GM12872 (cell line): ENCODE results near the gene HOXA11.

Source experiments
- TF ChIP-seq, protein P1 (sequence below): IDR thresholded peaks from 3 replicates; pipeline ENCODE4 v1.5.1; 2011; ENCODE audit warnings: low read depth, mild to moderate bottlenecking, low read length, moderate library complexity; ENCODE audit not compliant: insufficient read depth

Gene HOXA11

GRCh38 chr7:27143950-27144780, 40.9 kb downstream of the HOXA11 start:
- TF ChIP-seq, protein P1, sequence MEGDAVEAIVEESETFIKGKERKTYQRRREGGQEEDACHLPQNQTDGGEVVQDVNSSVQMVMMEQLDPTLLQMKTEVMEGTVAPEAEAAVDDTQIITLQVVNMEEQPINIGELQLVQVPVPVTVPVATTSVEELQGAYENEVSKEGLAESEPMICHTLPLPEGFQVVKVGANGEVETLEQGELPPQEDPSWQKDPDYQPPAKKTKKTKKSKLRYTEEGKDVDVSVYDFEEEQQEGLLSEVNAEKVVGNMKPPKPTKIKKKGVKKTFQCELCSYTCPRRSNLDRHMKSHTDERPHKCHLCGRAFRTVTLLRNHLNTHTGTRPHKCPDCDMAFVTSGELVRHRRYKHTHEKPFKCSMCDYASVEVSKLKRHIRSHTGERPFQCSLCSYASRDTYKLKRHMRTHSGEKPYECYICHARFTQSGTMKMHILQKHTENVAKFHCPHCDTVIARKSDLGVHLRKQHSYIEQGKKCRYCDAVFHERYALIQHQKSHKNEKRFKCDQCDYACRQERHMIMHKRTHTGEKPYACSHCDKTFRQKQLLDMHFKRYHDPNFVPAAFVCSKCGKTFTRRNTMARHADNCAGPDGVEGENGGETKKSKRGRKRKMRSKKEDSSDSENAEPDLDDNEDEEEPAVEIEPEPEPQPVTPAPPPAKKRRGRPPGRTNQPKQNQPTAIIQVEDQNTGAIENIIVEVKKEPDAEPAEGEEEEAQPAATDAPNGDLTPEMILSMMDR: no peak

GRCh38 chr7:27143023-27143949, 41.7 kb downstream of the HOXA11 start, which contains the start of gene HOXA5:
HOXA5 (minus strand) TSS chr7:27143681; CDS start chr7:27143607, 74 bp downstream.
- TF ChIP-seq, protein P1: 0 out of 3 replicates have a peak, but pooled peaks have one; percentile 2

DNA sequence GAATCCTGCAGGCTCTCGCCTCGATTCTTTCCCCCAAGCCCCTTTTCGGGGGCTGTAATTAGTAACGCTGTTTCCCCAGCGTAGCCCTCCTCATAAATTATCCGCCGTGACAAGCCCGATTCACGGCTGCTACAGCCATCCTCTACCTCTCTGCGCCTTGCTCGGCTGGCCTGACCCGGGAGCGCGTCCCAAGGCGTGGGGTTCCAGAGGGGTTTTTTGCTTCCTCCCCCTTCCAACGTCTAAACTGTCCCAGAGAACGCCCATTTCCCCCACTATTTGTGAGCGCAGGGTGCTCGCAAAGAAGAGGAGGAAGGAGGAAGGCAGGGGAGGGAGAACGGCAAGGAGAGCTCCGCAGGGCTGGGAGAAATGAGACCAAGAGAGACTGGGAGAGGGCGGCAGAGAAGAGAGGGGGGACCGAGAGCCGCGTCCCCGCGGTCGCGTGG, 42.4 kb downstream of the HOXA11 start:
- TF ChIP-seq, protein P1: no peak

DNA sequence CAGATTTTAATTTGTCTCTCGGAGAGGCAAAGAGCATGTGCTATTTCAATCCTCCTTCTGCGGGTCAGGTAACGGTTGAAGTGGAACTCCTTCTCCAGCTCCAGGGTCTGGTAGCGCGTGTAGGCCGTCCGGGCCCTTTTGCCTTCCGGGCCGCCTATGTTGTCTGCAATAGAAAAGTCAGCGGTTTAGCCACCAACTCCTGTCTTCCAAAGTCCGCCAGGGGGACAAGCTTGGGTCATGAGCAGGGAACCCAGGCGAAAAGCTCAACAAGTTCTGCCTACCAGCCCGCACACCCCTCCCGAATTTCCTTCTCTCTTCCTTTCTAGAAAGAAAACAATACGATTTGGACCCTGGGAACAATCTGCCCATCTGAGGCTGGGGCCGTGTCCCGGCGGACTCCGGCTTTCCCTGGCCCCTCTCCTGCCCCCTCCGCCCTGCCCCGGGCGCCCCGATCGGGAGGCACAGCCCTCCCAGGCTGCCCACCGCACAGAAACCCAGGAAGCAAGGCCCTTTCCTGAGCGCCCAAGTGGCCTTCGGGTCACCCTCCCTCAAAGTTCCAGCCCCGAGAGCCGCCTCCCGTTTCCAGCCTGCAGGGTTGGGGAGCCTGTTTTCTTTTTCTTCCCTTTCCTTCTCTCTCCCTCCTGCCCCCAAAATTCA, 43.0 kb downstream of the HOXA11 start:
- TF ChIP-seq, protein P1: no peak

DNA sequence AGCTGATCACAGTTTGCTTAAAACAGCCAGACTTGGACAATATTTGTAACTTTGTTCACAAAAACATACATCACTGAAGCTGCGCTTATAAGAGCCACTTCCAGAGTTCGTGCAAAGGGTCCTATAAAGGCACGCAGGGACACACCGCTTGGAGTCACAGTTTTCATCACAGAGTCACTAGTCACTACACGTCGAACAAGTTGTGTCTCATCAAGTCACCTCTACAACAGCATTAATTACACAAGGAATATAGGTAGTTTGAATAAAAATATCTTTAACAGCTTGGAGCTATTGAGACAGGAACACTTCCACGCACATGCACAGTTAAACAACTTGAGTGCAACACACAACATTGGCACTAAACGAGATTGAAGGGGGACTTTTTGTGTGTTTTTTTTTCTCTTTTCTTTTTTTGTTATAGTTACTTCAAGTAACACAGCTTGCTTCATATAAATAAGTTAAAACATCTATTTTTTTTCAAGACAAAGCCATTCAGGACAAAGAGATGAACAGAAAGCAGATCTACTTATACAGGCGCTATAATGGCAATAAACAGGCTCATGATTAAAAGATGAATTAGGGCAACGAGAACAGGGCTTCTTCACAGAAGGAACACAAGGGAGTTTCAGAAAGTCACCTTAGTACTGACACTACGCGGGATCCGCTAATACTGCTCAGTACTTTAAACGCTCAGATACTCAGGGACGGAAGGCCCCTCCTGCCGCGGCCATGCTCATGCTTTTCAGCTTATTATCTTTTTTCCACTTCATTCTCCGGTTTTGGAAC, 43.7 kb downstream of the HOXA11 start:
- TF ChIP-seq, protein P1: no peak

DNA sequence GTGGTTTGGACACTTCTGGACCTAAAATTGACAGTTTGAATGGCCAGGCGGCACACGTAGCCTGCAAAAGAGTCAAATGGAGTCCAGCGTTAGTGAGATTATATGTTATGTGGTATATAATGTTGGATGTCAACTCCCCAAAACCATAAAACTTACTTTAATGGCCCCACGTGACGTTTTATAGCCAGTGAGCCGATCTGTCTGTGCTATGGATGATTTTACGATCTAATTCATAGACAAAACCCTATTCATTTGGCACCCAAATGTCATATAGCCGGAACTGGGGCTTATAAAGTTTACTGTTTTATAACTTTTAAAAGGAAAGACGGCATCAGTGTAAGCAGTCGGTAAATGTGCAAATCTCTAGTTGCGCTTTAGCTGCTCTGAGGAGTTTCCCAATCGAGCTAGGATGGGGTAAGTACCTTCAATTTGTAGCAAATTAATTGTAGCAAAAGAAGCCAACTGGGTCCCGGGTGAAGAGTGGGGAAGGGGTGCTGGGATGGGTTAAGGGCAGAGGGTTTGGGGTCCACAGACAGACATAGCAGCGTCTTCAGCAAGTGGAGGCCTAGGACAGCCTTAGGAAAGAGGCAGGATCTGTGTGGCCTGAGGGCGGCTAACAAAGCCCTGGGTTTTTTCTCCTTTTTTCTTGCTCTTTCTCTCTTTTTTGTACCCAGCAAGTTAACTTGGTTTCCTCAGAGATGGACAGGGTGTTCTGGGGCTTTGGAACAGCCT, 44.7 kb downstream of the HOXA11 start:
- TF ChIP-seq, protein P1: no peak
